MV-4-11 (cell line): ENCODE measurements around the gene BOLA2B.
A peak's percentile ranks its signal among the peaks of the same experiment; 100 is the strongest.
"Not testable (repeated sequence)": the region's sequence is repeated elsewhere in the genome, so short reads cannot be mapped to it uniquely, and the experiment has no call there.

Experiments used
- DNase-seq: peaks from one replicate; lab custom pipeline; 2025; lab: John Stamatoyannopoulos, UW

The BOLA2B gene

GRCh38 chr16:30184096-30184890, 9.2 kb downstream of the BOLA2B start:
- DNase-seq, result peak; percentile 74

GRCh38 chr16:30183233-30184095, 10.0 kb downstream of the BOLA2B start, which contains the start of gene CORO1A:
CORO1A (plus strand) TSS chr16:30183602; CDS start chr16:30185210, 1,608 bp downstream.
- peak; percentile 80 for DNase-seq

- no peak for DNase-seq
Measured at GRCh38 chr16:30180741-30181140, 12.7 kb downstream of the BOLA2B start.

- DNase-seq, result no peak
Measured at GRCh38 chr16:30179931-30180330, 13.5 kb downstream of the BOLA2B start.

- no peak for DNase-seq
Measured at GRCh38 chr16:30179195-30179594, 14.3 kb downstream of the BOLA2B start.

GRCh38 chr16:30176876-30177275, 16.6 kb downstream of the BOLA2B start:
- DNase-seq, result peak; percentile 26

- no peak for DNase-seq
Measured at GRCh38 chr16:30173054-30173453, 20.4 kb downstream of the BOLA2B start.

- DNase-seq, result not testable (repeated sequence)
Measured at GRCh38 chr16:30170145-30170544, 23.3 kb downstream of the BOLA2B start.

- DNase-seq, result not testable (repeated sequence)
Measured at GRCh38 chr16:30169416-30169815, 24.1 kb downstream of the BOLA2B start.

GRCh38 chr16:30168746-30169145, 24.7 kb downstream of the BOLA2B start:
- not testable (repeated sequence) for DNase-seq

- peak; percentile 99 for DNase-seq
Measured at GRCh38 chr16:30166202-30166902, 27.1 kb downstream of the BOLA2B start.

- DNase-seq, result no peak
Measured at GRCh38 chr16:30163538-30163937, 29.9 kb downstream of the BOLA2B start.

- DNase-seq, result no peak
Measured at GRCh38 chr16:30157214-30157613, 36.3 kb downstream of the BOLA2B start.

GRCh38 chr16:30155188-30155587, 38.3 kb downstream of the BOLA2B start:
- no peak for DNase-seq

- DNase-seq, result no peak
Measured at GRCh38 chr16:30152517-30152916, 40.9 kb downstream of the BOLA2B start.

- DNase-seq, result no peak
Measured at GRCh38 chr16:30151091-30151490, 42.4 kb downstream of the BOLA2B start.

- peak; percentile 94 for DNase-seq
Measured at GRCh38 chr16:30149250-30149930, 44.1 kb downstream of the BOLA2B start.

- DNase-seq, result no peak
Measured at GRCh38 chr16:30147843-30148510, 45.5 kb downstream of the BOLA2B start.

GRCh38 chr16:30145657-30146056, 47.8 kb downstream of the BOLA2B start:
- no peak for DNase-seq

GRCh38 chr16:30144917-30145316, 48.5 kb downstream of the BOLA2B start:
- DNase-seq, result no peak

GRCh38 chr16:30144017-30144416, 49.4 kb downstream of the BOLA2B start:
- DNase-seq, result no peak
